ENCODE results near the gene SLC4A2.

- no peak for TF ChIP-seq POLR2A (IDR thresholded peaks at IDR 0.05; ENCODE audit: low read depth, low read length)
- no peak for TF ChIP-seq POLR2AphosphoS5 (IDR thresholded peaks at IDR 0.05; ENCODE audit: low read depth, low read length)
- TF ChIP-seq TAF1 (IDR thresholded peaks at IDR 0.05; ENCODE audit: low read depth, low read length) = no peak
- TF ChIP-seq SPI1 (IDR thresholded peaks at IDR 0.05; ENCODE audit: low read depth, low read length) = no peak
Observed at GRCh38 chr7:151116603-151117440, 57.4 kb downstream of the SLC4A2 start.
